Fibroblast of the aortic adventitia (primary cell): ENCODE data around the gene RAB31. TPM values are rescaled to one million over a fixed set of nuclear protein-coding genes. Genes with fewer than 3 reads are reported as not detected.

Experiments used
- DNase-seq: peaks from one replicate; pipeline ENCODE4 v3.0.0-alpha.2; 2010; ENCODE audit warnings: low read depth
- H3K4me3 ChIP-seq: 2 replicates; pipeline ENCODE4 v1.5.1; 2011; ENCODE audit warnings: low read depth, mild to moderate bottlenecking, control low read depth, low read length, moderate library complexity
- CTCF ChIP-seq: IDR thresholded peaks from 2 replicates; pipeline ENCODE4 v1.5.1; 2011; ENCODE audit warnings: mild to moderate bottlenecking, low read length, control low read depth, inconsistent platforms; ENCODE audit not compliant: insufficient read depth
- total RNA-seq: library from RNA; depleted of rRNA; stranded (reverse); fragments of >200 nt; gene quantifications from 2 replicates; pipeline ENCODE4 v1.2.3, GENCODE V29; 2012; ENCODE audit warnings: low replicate concordance

The RAB31 gene
- total RNA-seq, 1 donor: 90.4 TPM

GRCh38 chr18:9720327-9720726 is 12.2 kb downstream of the RAB31 start:
- TF ChIP-seq CTCF: no peak
- no peak for DNase-seq
- no peak overlapping the region for H3K4me3 ChIP-seq

DNA sequence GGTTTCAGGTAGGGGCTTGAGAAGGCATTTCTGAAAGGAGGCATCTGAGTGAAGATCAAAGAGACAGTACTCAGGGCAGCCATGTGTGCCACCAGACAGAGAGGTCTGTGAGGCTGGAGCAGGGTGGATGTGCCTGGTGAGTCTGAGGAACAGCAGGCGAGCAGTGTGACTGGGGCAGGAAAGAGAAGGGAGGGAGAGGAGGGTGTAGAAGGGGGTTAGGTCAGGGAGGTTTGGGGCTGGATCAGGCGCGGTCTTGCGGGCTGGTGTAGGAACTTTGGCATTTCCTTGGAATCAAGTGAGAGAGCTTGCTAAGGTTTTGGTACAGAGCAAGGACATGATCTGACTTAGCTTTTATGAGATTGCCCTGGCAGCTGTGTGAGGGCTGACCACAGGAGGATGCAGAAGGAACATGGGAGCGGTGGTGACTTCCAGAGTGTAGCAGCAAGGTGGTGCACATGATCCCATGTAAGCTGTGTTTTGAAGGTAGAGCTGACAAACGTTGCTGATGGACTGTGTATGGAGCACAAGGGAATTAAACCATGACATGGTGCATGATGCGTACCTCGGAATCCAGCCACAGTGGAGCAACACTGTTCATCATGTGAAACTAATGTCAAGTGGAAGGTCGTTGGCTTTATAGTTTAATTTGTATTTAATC is 13.9 kb downstream of the RAB31 start:
- no peak for TF ChIP-seq CTCF
- DNase-seq: no peak
- H3K4me3 ChIP-seq: no peak overlapping the region

DNA sequence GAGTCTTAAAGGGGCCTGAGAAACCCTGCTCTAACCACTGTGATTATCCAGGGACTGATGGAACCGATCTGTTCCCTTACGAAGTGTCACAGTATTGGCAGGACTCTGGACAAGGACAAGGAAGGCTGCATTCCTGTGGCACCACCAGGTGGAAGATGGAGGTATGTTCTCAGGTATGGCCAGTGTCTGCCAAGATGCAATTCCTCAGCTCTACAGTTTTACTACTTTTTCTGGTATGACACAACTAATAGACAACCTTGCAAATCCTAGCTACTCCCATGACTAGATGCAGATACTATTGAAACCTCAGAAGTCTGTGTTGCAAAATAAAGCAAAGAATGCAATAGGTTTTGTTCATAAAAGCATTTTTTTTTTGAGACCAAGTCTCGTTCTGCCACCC is 14.6 kb downstream of the RAB31 start:
- DNase-seq: no peak
- no peak overlapping the region for H3K4me3 ChIP-seq
- no peak for TF ChIP-seq CTCF

- no peak for DNase-seq
- TF ChIP-seq CTCF: no peak
- no peak overlapping the region for H3K4me3 ChIP-seq
Observed at GRCh38 chr18:9724797-9725585, 16.9 kb downstream of the RAB31 start.

DNA sequence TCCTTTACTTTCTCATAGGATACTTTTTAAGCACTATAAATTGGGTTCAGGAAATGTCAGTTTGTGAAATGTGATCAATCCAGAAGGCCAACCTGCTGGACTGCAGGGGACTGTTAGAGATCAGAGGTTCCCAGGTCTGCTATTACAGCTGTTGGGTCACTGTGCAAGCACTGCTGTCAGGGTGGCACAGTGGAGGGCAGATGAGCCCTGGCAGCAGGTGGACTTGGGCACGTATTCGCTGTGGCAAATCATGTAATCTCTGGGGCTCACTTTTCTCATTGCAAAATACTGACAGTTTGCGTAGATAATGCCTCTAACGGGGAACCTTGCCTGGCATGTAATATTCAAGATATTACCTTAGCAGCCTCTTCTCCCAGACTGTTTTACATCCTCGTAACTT is 18.1 kb downstream of the RAB31 start:
- H3K4me3 ChIP-seq: no peak overlapping the region
- no peak for TF ChIP-seq CTCF
- DNase-seq: no peak

DNA sequence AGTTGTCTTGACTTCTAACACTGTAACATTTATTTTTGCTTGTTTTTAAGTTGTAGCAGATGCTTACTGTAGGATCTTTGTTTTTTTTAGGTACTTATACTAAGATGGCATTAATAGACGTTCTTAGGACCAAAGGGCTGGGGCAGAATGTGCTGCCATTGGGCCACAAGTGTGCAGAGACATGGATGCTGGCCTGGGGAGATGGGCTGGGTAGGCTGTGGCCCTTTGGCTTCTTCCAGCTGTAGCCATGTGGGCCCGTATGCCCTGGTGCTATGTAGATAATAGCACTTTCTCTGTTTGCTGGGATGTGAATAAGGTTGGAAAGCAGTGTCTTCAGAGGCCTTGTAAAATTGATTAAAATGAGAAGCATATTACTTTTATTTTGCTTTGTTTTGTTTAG is 18.8 kb downstream of the RAB31 start:
- no peak for DNase-seq
- no peak for TF ChIP-seq CTCF
- no peak overlapping the region for H3K4me3 ChIP-seq
